KG1 (cell line): Measurements from ENCODE around the gene CDK4.

Experiments used
- DNase-seq: peaks from one replicate; lab custom pipeline; 2025; lab: John Stamatoyannopoulos, UW

CDK4 gene

DNA sequence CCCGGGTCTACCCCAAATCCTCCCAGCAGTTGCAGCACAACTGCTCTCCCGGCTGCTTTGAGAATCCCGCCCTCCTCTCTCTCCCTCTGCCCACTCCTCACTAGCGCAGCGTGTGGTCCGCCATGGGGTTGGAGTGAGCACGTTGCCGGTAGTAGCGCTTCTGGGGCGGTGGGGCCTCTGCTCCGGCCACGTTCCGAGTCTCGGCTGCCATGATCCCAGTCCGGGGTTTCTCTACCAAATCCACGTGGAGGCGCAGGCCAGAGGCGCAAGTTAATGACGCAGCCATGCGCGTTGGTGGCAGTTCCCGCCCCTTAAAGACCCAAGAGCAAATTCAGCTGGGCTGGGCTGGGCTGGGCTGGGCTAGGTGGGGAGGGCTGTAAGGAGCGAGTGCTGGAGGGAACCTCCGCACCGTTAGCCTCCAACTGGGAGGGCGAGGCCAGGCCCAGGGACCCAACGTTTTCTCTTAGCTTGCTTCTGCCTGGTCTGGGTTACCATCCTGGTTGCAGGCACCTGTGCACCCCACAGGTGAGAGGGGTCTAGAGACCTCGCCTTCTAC, 19.8 kb upstream of the CDK4 start, which contains the start of gene METTL1:
Gene METTL1 (minus strand): TSS at position 233 of the 556 bp plus-strand sequence. CDS start 22 bp downstream, at position 211.
- peak; percentile 51 for DNase-seq

DNA sequence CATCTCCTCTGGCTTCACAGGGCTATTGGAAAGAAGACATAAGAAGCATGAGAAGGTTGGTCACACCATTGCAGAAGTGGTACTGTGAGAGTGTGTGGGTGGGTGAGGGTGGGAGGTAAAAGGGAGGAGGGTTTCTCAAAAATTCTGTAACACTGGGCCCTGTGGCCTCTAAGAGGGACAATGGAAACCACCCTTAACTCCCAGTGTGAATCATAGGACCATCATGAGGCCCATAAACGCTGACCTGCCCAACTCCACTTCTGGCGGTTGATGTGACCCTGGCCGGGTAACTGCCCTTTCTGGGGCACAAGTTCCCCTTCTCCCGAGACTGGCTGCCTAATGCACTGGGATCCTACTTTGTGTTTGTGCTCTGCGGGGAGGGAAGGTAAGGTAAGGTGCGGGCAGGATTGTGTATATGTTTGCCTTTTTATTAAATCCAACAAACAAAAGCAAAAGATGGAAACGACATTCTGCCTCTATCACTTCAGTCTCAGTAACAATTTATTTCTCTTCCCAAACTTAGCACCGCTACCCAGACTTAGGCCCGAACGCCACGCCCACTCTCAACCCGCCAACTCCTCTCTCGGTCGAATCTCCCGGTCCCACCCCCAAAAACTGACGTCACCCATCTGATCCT, 19.2 kb upstream of the CDK4 start:
- DNase-seq = peak; percentile 51

DNA sequence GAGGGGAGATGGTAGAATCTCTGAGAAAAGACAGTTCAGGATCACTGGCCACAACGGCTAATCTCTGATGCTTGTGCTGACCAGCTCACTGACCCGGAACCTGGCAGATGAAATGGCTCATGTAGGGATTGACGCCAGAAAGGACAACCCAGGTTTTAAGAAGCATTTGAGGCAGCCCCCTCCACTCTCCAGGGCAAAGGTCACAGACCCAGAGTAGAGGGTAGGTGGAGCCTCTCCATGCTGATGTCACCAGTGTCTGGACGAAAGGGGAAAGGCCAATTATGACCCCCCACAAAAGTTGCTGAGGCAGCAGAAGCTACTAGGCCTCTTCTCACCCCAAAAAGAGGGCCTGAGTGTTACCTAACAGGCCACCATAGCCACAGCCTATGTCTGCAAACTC, 18.6 kb upstream of the CDK4 start:
- no peak for DNase-seq

DNA sequence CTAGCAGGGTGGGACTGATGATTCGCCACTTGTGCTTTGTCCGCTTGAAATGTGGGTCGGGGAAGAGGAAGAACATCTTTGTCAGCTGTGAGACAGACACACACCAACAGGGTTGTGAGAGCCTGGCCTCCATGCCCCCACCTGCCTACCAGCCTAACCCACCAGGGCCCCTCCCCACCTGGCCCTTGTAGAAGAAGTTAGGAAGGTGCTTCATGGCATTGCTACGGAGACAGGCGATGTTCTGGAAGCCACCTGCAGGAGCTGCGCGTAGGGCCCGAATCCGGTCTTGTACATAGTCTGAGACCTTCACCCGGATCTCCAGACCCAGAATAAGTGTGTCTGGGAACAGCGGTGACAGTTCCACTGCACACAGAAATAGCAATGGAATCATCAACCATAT, 17.5 kb upstream of the CDK4 start:
- DNase-seq = no peak

DNA sequence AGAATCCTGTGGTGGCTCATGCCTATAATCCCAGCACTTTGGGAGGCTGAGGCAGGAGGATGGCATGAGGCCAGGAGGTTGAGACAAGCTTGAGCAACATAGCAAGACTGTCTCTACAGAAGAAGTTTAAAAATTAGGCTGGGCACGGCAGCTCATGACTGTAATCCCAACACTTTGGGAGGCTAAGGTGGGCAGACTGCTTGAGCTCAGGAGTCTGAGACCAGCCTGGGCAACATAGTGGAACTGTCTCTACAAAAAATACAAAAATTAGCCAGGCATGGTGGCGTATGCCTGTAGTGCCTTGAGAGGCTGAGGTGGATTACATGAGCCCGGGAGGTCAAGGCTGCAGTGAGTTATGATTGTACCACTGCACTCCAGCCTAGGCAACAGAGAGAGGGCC, 15.8 kb upstream of the CDK4 start:
- DNase-seq = no peak

DNA sequence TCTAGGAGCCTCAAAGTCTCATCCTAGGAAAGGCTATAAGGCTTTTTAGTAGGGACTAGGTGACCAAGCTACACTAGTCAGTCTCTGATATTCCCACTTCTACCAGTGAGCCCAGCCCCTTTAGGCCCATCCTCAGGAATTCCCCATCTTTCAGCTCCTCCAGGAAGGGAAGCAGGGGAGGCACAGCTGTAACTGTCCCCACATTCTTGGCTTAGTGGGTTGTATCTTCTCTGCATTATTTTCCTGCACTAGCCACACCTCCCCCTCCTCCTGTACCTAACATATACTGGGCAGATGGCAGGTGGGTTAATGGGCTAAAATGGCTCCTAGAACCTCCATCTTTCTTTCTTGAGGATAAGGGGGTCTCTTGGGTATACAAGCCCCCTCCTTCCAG, 15.2 kb upstream of the CDK4 start:
- no peak for DNase-seq

DNA sequence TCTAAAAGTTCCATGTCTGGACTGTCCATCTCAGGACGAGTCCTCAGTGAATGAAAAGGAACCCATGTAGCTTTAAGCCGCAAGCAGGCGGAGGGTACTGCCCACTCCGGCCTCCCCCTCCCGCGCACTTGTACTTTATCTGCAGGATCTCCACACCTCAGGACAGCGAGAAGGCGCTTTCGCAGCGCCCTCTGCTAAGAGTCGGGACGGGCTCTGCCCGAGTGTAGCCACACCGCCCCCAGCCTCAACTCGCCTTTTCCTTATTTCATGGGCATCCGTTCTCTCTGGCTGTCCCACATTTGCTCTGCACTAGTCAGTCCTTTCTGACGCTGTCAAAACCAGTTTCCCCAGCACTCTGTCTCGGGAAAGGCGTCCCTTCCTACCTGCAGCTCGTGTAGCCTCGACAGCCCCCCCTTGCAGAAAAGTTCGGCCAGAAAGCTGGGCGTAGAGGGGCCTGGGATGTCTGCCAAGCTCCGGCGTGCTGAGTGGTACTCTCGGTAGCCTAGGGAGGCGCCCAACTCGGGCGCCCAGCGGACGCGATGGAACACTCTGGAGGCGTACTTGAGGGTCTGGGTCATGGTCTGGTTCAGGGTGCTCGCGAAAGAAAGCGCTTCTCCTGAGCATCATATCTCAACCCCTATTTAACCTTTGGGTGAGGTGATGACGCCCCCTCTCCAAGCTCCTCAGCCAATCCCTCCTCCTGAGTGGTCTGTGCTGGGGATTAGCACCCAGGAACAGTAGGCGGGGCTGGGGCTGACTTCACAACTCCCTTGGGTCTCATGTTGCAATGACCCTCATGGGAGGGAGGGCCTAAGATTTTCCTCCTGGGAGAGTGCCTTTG, 14.6 kb upstream of the CDK4 start, which contains the start of gene CYP27B1:
Gene CYP27B1 (minus strand): TSS at position 615 of the 841 bp plus-strand sequence. CDS start 37 bp downstream, at position 578.
- no peak for DNase-seq

DNA sequence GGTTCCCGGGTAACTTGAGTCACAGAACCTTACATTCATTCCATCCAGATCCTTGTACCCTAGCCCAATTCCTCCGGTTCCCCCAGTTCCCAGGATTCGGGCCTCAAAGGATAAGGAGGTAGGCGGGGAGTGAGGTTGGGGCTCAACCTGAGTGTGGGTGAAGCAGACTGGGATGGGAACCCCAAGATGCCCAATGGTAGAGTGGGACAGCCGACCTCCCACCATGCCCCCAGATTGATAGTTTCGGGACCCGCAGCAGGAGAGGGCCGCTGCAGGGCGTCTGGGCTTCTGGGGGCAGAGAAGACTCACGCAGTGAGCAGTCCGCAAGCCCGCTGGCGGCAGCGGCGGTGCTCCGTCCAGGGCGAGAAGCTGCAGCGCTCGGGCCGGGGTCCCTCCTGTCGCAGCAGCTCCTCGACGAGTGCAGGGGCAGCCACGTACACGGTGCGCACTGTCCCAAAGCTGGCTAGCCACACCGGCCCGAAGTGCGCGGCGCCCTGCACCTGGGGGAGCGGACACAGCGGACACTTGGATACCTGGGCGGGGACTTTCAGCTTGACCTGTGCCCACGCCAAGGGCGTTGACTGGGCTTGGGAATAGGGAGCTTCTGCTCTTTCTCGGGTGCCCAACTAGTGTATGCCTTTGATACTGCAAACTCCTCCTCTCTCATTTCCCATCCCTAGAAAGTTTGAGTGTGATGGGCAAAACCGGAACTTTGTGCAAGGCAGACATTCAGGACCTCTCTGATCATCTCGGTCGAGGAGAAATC, 13.8 kb upstream of the CDK4 start:
- no peak for DNase-seq

DNA sequence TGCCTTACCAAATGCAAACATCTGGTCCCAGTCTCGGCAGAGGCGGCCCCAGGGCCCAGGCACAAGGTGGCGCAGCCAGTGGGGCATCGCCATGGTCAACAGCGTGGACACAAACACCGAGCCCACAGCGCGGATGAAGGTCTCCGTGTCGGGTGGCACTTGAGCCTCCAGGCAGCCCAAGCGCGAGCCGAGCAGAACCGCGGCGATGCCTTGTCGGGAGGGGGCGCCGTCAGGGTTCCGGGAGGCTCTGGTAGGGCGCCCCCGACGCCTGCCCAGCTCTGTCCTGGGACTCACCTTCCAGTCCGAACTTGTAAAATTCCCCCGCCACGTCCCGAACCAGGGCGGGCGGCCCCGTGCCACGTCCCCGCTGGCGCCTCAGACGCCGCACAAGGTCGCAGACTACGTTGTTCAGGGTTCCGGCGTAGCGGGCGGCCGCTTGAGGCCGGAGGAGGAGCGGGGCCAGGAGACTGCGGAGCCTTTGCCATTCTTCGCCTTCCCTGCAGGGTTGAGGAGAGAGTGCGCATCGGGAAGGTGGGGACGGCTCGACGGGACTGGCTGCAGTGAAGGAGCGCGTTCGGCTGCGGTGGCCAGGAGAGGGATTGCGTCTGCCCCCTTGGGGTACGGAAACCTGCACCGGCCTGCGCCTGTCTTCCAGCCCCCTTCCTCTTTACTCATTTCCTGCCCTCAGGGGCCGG, 13.0 kb upstream of the CDK4 start:
- DNase-seq = no peak

DNA sequence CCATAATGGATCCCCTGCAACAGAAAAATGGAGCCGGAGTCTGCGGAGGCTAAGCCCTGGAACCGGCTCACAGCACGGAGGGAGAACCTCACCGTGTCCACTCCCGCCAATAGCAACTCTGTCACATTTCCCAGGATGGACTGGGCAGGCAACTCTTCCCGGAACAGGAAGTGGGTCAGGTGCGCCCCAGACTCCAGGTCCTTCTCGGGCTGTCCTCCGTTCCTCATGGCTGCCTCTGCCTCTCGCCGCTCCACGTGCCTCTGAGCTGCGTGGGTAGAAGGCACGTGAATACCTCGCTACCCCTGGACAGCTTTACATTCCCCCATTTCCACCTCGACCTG, 12.5 kb upstream of the CDK4 start:
- no peak for DNase-seq

DNA sequence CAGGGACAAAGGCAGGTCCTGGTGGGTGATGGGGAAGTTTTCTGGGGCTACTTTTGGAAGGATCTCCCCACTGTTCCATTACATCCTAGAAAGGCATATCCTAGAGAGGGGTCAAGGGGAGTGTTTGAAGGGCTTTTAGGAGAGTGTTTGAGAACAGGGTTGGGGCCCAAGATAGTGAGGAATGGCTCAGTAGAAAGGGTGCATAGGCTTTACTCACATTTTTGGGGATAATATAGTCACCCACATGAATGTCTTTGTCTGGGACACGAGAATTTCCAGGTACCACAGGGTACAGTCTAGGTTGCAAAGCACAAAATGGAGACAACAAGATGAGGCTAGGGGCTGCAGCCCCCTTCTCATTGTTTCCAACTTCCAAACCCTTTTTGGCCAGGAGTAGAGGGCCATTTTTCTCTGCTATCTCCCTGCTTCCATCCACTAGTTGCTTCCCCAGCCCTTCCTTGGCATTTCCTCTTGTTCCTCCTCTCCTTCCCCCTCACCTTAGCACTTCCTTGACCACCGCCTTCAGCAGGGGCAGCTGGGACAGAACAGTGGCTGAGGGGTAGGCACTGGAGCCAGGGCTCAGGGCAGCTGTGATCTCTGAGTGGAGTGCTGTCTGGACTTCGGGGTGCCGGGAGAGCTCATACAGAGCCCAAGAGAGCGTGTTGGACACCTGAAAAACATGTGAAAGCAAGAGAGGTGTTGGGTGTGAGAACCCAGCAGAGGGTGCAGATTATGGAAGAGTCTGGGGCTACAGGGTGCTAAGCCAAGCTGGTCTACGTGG, 12.0 kb upstream of the CDK4 start:
- no peak for DNase-seq

DNA sequence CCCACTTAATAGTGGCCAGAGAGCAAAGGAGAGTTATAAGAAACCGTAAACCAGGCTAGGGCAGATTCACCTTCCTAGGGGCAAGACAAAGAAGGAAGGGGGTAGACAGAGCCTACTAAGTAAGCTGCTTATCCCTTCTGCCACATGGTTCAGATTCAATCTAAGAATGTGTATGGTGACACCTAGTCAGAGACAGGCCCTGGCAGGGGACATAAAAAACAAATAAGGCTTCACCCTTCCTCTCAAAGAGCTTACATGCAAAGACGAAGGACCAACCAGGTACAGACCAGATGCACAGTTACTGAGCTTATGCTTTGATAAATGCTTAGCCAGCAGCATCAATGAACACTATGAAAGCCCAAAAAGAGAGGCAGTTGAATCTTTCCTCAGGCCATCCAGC, 10.4 kb upstream of the CDK4 start:
- no peak for DNase-seq

DNA sequence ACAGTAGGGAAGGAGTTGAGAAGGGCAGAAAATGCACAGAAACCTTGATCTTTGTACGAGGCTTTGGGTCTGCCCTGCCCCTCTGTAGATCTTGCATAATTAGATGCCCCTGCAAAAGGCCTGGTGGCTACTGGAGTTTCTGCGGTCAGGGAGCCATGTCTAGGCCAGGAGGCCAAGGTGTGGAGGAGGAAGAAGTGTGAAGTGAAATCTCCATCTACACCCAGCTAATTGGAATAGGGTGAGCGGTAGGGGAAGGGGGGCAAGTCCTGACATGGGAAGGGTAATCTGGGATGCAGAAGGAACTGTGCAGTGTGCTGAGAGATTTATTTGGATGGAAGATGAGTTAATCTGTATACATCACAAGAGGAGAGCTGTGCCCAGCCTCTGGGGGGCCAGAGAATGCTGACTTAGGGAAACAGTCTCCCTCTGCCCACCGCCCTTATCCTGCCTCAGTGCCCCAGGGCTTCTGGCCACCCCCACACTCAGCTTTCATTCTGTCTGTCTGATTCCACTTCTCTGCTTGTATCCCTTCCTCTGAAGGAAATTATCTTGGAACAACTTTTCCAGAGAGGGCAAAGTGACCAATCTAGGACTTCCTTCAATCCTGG, 9.4 kb upstream of the CDK4 start:
- DNase-seq = no peak

DNA sequence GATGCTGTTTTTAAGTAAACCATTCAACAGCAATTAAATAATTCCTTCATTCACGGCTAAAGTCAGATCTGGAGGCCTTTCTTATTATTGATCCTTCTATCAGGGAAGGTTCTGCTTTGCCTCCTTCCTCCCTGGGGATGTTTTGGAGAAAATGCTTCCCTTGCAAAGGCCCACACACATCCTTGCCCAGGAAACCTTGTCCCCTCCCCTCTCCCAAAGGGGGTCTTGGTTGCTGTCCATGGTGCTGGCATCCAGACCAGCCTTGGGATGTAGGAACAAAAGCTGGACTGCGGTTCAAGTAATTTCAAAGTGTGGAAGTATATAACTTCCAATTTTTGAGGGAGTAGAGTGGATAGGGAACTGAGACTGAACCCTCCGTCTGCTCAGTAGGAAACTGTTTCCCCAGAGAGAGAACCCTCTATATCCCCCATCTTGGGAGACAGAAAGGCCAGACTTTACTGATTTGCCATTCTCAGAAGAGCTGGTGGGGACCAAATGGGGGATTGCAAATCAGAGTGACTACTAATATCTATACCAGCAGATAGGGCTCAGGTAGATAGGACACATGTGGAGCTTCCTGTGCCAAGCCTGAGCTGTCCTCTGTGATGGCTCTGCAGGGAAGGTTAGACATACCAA, 8.4 kb upstream of the CDK4 start:
- DNase-seq = no peak

DNA sequence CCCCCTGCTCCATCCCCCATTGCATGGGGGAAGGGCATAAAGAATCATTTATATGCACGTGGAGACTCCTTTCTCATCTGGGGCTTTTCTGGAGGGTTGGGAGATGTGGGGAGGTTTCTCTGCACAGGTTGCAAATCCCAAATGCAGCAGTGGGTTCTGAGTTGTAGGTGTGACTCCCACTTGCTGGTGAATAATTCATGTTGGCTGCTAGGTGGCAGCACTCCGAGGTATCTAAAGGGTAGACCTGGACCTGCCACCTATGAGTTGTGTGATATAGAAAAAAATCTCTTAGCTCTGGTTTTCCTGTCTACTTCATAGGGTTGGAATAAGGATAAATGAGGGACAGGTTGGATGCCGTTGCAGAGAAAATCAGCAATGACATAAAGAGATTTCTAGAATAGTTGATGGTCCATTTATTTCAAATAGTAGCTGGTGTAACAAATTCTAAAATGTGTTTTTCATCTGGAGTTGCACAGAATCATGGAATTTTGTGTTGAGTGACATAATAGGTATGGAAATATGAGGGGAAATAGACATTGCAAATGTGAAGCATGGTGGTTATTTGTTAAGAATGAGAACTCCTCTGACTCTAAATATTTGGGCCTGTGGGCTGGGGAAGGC, 7.4 kb upstream of the CDK4 start:
- DNase-seq = no peak

DNA sequence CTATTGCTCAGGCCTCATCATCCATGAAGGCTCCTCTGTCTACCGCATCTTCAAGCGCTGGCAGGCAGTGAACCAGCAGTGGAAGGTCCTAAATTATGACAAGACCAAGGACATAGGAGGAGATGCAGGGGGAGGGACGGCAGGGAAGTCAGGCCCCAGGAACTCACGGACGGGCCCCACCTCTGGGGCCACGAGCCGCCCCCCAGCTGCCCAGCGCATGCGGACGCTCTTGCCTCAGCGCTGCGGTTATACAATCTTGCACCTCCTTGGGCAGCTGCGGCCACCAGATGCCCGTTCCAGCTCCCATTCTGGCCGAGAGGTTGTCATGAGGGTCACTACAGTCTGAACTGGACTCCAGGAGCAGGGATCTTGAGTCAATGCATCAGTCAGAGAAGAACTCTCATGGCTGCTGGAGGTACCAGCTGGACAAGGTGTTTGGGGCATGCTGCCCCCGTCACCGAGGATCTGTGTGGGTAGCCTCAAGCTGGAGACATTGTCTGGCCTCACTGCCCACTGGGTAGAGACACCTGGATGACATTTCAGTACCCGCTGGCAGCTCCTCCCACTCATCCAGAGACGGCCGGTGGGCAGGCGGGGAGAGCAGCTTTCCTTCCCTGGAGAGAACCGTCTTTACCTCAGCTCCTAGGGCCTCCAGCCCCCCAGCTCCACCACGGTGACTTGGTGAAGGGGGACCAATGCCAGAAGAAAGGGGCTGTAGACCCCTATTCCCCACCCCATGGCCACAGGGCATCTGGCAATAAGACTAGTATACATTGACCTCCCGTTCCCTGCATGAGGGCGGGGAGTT, 6.6 kb upstream of the CDK4 start:
- no peak for DNase-seq

DNA sequence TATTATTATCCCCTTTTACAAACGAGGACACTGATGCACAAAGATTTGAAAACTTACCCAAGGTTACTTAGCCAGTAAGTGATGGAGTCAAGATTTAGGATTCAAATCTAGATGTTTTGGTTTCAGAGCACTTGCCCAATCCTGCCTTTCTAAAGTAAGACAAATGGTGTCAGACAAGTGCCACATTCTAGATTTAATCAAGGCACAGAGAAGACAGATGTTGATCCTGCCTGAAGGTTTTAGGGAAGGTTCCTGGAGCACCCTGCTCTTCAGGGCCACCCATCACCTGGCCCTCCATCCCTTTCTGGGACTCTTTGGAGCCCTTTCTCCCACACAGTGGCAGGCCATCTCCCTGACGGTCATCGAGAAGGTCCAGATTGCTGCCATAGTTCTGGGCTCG, 5.7 kb upstream of the CDK4 start:
- no peak for DNase-seq

DNA sequence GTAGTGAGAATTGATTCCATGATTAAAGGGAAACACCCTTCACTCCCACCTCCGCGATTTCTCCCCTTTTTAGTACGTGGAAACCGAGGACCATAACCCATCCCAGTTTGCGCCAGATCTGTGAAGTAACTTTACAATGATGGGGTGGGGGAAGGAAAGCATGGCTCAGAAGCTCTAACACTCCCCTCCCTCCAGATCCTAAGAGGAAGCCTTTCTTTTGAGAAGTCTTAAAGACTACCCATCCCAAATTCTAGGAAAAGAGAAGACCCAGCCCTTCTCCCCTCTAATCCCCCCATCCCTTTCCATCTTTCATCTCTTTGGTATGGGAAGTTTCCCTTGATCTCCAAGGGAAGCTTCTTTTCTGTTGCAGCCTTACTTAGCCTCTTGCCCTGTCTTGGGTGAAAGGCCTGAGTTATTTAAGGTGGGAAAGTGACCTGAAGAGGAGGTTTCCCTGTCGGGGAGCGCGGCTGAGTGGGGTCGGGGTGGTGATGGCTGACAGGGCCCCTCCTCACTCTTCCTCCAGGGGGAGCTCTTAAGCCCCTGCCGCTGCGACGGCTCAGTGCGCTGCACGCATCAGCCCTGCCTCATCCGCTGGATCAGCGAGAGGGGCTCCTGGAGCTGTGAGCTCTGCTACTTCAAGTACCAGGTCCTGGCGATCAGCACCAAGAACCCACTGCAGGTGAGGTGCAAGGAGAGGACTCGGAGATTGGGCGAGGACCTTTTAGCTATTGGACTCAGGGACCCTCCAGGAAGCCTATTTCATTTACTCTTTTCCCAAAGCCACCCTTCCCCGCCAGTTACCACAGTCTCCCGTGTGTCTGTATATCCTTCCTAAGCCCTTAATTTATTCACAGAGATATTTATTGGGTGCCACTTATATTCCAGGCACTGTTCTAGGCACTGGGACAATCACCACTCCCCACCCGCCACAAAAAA, 4.6 kb upstream of the CDK4 start:
- DNase-seq = no peak
